ENCODE results near the gene EGLN1. TPM values are rescaled to one million over a fixed set of nuclear protein-coding genes. Genes with fewer than 3 reads are reported as not detected.
"Not testable (repeated sequence)": the region's sequence is repeated elsewhere in the genome, so short reads cannot be mapped to it uniquely, and the experiment has no call there.

Gene EGLN1
- total RNA-seq, 1 donor from 2014 or later, result 19.9 TPM

DNA sequence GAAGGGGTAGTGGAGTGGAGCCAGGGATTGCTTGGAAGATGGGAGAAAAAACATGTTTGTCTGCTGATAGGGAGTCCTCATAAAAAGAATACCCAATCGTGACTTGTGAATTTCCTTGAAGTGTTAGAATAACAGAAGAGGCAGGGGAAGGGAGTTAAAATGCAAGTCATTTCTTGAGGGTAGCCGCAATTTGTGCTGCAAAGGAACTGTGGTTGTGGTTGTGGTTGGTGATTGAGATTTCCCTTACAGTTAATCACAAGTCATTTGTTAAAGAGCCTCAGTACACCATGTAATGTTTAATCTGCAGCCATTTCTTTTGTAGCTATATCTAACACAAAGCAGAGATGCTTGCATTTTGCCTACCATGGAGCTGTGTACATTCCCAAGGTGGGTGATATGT, 38.5 kb upstream of the EGLN1 start:
- H3K4me3 Mint-ChIP-seq (ENCODE audit: low read depth), result no peak overlapping the region
- no peak overlapping the region for H3K27ac Mint-ChIP-seq
- peaks cover 14% of the 10 kb centered on the region for H3K9me3 Mint-ChIP-seq (ENCODE audit: low read depth)
- DNase-seq (ENCODE audit: low spot score, unreplicated experiment), result no peak
- no peaks in the 10 kb centered on the region for H3K27me3 Mint-ChIP-seq
- TF ChIP-seq, protein P1, sequence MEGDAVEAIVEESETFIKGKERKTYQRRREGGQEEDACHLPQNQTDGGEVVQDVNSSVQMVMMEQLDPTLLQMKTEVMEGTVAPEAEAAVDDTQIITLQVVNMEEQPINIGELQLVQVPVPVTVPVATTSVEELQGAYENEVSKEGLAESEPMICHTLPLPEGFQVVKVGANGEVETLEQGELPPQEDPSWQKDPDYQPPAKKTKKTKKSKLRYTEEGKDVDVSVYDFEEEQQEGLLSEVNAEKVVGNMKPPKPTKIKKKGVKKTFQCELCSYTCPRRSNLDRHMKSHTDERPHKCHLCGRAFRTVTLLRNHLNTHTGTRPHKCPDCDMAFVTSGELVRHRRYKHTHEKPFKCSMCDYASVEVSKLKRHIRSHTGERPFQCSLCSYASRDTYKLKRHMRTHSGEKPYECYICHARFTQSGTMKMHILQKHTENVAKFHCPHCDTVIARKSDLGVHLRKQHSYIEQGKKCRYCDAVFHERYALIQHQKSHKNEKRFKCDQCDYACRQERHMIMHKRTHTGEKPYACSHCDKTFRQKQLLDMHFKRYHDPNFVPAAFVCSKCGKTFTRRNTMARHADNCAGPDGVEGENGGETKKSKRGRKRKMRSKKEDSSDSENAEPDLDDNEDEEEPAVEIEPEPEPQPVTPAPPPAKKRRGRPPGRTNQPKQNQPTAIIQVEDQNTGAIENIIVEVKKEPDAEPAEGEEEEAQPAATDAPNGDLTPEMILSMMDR (IDR thresholded peaks at IDR 0.05; ENCODE audit: unreplicated experiment), result no peak
- H3K4me1 Mint-ChIP-seq (ENCODE audit: low read depth), result no peaks in the 10 kb centered on the region
- peaks cover 2% of the 10 kb centered on the region for H3K36me3 Mint-ChIP-seq (ENCODE audit: insufficient read depth)

DNA sequence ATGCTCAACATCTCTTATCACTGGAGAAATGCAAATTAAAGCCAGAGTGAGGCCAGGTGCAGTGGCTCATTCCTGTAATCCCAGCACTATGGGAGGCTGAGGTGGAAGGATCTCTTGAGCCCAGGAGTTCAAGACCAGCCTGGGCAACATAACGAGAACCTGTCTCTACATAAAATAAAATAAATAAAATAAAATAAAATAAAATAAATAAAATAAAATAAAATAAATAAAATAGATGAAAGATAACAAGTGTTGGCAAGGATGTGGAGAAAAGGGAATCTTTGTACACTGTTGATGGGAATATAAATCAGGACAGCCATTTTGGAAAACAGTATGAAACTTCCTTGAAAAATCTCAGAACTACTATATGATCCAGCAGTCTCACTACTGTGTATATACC, 37.4 kb upstream of the EGLN1 start:
- not testable (repeated sequence) for H3K4me3 Mint-ChIP-seq (ENCODE audit: low read depth); H3K27me3 Mint-ChIP-seq; H3K27ac Mint-ChIP-seq; H3K36me3 Mint-ChIP-seq (ENCODE audit: insufficient read depth); DNase-seq (ENCODE audit: low spot score, unreplicated experiment); H3K4me1 Mint-ChIP-seq (ENCODE audit: low read depth)
- peaks cover 14% of the 10 kb centered on the region for H3K9me3 Mint-ChIP-seq (ENCODE audit: low read depth)

- not testable (repeated sequence) for DNase-seq (ENCODE audit: low spot score, unreplicated experiment); H3K4me3 Mint-ChIP-seq (ENCODE audit: low read depth); H3K27me3 Mint-ChIP-seq; H3K4me1 Mint-ChIP-seq (ENCODE audit: low read depth); H3K36me3 Mint-ChIP-seq (ENCODE audit: insufficient read depth); H3K27ac Mint-ChIP-seq
- H3K9me3 Mint-ChIP-seq (ENCODE audit: low read depth), result peaks cover 17% of the 10 kb centered on the region
Observed at GRCh38 chr1:231457956-231458355, 35.9 kb upstream of the EGLN1 start.

DNA sequence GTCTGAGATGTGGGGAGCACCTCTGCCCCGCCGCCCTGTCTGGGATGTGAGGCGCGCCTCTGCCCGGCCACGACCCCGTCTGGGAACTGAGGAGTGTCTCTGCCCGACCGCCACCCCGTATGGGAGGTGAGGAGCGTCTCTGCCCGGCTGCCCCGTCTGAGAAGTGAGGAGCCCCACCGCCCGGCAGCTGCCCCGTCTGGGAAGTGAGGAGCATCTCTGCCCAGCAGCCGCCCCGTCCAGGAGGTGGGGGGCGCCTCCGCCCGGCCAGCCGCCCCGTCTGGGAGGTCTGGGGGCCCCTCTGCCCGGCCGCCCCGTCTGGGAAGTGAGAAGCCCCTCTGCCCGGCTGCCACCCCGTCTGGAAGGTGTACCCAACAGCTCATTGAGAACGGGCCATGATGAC, 32.0 kb upstream of the EGLN1 start:
- not testable (repeated sequence) for H3K27ac Mint-ChIP-seq; H3K4me1 Mint-ChIP-seq (ENCODE audit: low read depth); H3K4me3 Mint-ChIP-seq (ENCODE audit: low read depth); H3K27me3 Mint-ChIP-seq; H3K36me3 Mint-ChIP-seq (ENCODE audit: insufficient read depth); DNase-seq (ENCODE audit: low spot score, unreplicated experiment)
- H3K9me3 Mint-ChIP-seq (ENCODE audit: low read depth), result peaks cover 23% of the 10 kb centered on the region

GRCh38 chr1:231446138-231446537, 24.1 kb upstream of the EGLN1 start:
- H3K36me3 Mint-ChIP-seq (ENCODE audit: insufficient read depth), result no peaks in the 10 kb centered on the region

GRCh38 chr1:231444059-231444458, 22.0 kb upstream of the EGLN1 start:
- TF ChIP-seq, protein P1 (IDR thresholded peaks at IDR 0.05; ENCODE audit: unreplicated experiment), result no peak
- no peak for DNase-seq (ENCODE audit: low spot score, unreplicated experiment)
- Mint-ChIP-seq H3K4me3 (ENCODE audit: low read depth) (no peak overlapping the region), H3K4me1 (ENCODE audit: low read depth) (no peaks in the 10 kb centered on the region), H3K36me3 (ENCODE audit: insufficient read depth) (no peaks in the 10 kb centered on the region), H3K27ac (no peak overlapping the region), H3K9me3 (ENCODE audit: low read depth) (peaks cover 5% of the 10 kb centered on the region), H3K27me3 (no peaks in the 10 kb centered on the region)

More at GRCh38 chr1:231446138-231446537, 24.1 kb upstream of the EGLN1 start:
- DNase-seq (ENCODE audit: low spot score, unreplicated experiment), result no peak
- Mint-ChIP-seq H3K27ac (no peak overlapping the region), H3K27me3 (no peaks in the 10 kb centered on the region), H3K9me3 (ENCODE audit: low read depth) (peaks cover 5% of the 10 kb centered on the region), H3K4me3 (ENCODE audit: low read depth) (no peak overlapping the region), H3K4me1 (ENCODE audit: low read depth) (no peaks in the 10 kb centered on the region)
- TF ChIP-seq, protein P1 (IDR thresholded peaks at IDR 0.05; ENCODE audit: unreplicated experiment), result no peak

DNA sequence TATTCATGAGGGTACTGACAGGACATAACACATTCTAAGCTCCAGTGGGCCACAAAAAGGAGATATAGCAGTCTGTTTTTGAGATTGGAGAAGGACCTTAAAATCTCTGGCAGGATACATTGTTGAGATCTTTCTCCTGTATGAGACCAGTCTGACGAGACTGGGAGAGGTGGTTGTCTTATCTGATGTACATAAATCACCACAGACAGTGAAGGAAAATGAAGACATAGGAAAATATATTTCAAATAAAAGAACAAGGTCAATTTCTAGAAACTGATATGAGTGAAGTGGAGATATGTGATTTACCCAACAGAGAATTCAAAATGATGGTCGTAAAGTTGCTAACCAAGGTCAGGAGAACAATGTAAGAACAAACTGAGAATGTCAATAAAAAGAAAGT, 21.3 kb upstream of the EGLN1 start:
- Mint-ChIP-seq H3K4me1 (ENCODE audit: low read depth) (no peaks in the 10 kb centered on the region), H3K4me3 (ENCODE audit: low read depth) (no peak overlapping the region), H3K27ac (no peak overlapping the region), H3K27me3 (no peaks in the 10 kb centered on the region), H3K36me3 (ENCODE audit: insufficient read depth) (no peaks in the 10 kb centered on the region), H3K9me3 (ENCODE audit: low read depth) (peaks cover 5% of the 10 kb centered on the region)
- TF ChIP-seq, protein P1 (IDR thresholded peaks at IDR 0.05; ENCODE audit: unreplicated experiment), result no peak
- DNase-seq (ENCODE audit: low spot score, unreplicated experiment), result no peak

Data from progenitor cell of endocrine pancreas (in vitro differentiated cells).